GM06990 (cell line): ENCODE measurements around the gene SOWAHB.

Source experiments
- DNase-seq: peaks from one replicate; pipeline ENCODE4 v3.0.0-alpha.2; 2011; ENCODE audit not compliant: insufficient read length; ENCODE audit errors: extremely low read depth
- H3K27me3 ChIP-seq: replicated peaks from 2 replicates; pipeline ENCODE4 v1.6.0; 2011; ENCODE audit warnings: low read length; ENCODE audit not compliant: control insufficient read depth, insufficient read depth
- H3K36me3 ChIP-seq: 2 replicates; pipeline ENCODE4 v1.5.1; 2011; ENCODE audit warnings: low read length; ENCODE audit not compliant: control insufficient read depth, insufficient read depth
- H3K4me3 ChIP-seq: replicated peaks from 2 replicates; pipeline ENCODE4 v1.5.1; 2011; ENCODE audit warnings: low read depth, mild to moderate bottlenecking, control low read depth, low read length
- CTCF ChIP-seq: IDR thresholded peaks from 2 replicates; pipeline ENCODE4 v1.5.1; 2011; ENCODE audit warnings: low read length, control low read depth, mild to moderate bottlenecking, inconsistent platforms; ENCODE audit not compliant: insufficient read depth, poor library complexity, severe bottlenecking

Gene SOWAHB

GRCh38 chr4:76894537-76895255 lies 3.2 kb downstream of the SOWAHB start:
- TF ChIP-seq CTCF: no peak
- H3K4me3 ChIP-seq: no peak overlapping the region
- DNase-seq: peak; percentile 9
- no peaks in the 10 kb centered on the region; the same call in 1 of the 2 replicates for H3K27me3 ChIP-seq
- no peaks in the 10 kb centered on the region for H3K36me3 ChIP-seq

GRCh38 chr4:76892601-76893000 lies 5.3 kb downstream of the SOWAHB start:
- H3K36me3 ChIP-seq: no peaks in the 10 kb centered on the region
- TF ChIP-seq CTCF: no peak
- DNase-seq: no peak
- no peaks in the 10 kb centered on the region; the same call in 1 of the 2 replicates for H3K27me3 ChIP-seq
- no peak overlapping the region for H3K4me3 ChIP-seq

- no peak for DNase-seq
- TF ChIP-seq CTCF: no peak
- no peaks in the 10 kb centered on the region; the same call in 1 of the 2 replicates for H3K27me3 ChIP-seq
- no peaks in the 10 kb centered on the region for H3K36me3 ChIP-seq
- H3K4me3 ChIP-seq: no peak overlapping the region
Measured at GRCh38 chr4:76892001-76892400, 5.9 kb downstream of the SOWAHB start.

GRCh38 chr4:76886848-76887441 lies 11.0 kb downstream of the SOWAHB start:
- no peaks in the 10 kb centered on the region for H3K27me3 ChIP-seq
- H3K4me3 ChIP-seq: no peak overlapping the region
- H3K36me3 ChIP-seq: no peaks in the 10 kb centered on the region
- DNase-seq: no peak
- TF ChIP-seq CTCF: no peak

- Histone ChIP-seq H3K27me3 (no peaks in the 10 kb centered on the region), H3K4me3 (no peak overlapping the region), H3K36me3 (no peaks in the 10 kb centered on the region)
- no peak for DNase-seq
- no peak for TF ChIP-seq CTCF
Measured at GRCh38 chr4:76886214-76886613, 11.7 kb downstream of the SOWAHB start.

GRCh38 chr4:76883147-76883546 lies 14.8 kb downstream of the SOWAHB start:
- H3K27me3 ChIP-seq: no peaks in the 10 kb centered on the region
- DNase-seq: no peak
- H3K36me3 ChIP-seq: no peaks in the 10 kb centered on the region
- no peak overlapping the region for H3K4me3 ChIP-seq
- TF ChIP-seq CTCF: no peak
